ENCODE measurements around the gene APBA2. TPM values are rescaled to one million over a fixed set of nuclear protein-coding genes. Genes with fewer than 3 reads are reported as not detected.

The APBA2 gene
- polyA plus RNA-seq, 4 donors, result 7.4 to 15.3 (median 11.3) TPM

GRCh38 chr15:29067949-29068348, 182.2 kb downstream of the APBA2 start:
- no peak for DNase-seq (ENCODE audit: low read depth in 4 of 4, low spot score in 3 of 4)

DNA sequence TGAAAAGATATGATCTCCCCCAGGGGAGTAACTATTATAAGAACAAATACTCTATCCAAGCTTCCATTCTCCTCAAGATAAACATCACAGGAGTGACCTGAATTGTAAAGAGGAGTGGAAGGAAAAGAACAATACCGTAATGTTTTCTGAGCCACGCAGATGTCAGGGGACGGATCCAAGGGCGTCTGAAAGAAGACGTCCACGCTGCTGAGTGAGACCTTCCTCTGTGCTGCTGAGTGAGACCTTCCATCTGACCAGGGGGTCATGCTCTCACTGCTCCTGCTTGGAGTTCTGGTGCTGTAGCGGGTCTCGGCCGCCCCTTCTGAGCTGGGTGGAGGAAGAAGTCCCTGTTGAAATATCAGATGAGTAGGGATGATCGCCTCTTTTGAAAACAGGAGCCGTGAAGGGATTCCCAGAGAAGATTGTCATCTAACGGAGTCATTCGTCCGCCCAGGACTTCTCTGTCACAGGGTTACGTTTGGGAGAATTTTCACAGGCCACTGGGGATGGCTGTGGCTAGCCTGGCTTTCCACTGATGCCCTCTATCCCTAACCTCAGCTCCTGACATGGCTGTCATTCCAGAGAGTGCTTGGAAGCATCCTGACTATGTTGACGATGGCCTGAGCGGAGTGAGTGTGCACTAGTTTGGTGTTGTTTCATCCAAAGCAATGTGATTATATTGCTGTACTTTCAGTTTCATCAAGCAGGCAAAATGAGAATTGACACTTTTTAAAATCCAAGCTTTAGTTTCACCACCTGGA, 184.9 kb downstream of the APBA2 start:
- DNase-seq (ENCODE audit: low read depth in 4 of 4, low spot score in 3 of 4), result no peak

DNA sequence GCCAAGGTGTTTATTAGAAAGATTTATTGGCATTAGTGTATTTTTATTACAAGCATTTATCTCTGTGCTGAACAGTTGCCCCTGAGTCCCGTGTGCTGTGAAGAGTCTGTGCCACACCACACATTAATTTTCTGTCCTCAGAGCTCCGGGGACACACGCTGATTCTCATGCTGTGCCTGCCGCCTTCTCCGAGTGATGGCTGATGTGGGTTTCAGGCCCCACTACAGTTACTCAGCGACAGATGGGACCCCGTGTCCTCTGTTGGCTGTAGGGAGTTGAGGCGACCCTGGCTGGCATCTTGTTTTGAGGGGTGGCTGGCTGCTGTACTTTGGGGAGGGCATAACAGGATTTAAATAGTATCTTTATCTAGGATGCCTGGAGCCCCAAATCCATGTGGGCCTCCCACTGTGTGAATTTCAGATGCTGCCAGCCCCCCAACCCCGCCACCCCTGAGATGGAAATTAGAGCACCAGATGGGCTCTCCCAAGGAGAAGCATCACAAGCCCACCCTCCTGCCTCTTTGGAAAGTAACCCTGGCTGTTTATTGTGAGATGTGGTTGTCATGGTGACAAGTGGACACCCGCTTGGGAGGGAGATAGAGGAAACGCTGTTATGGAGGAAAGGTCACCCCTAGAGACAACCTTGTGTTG, 185.6 kb downstream of the APBA2 start:
- DNase-seq (ENCODE audit: low read depth in 4 of 4, low spot score in 3 of 4), result no peak

DNA sequence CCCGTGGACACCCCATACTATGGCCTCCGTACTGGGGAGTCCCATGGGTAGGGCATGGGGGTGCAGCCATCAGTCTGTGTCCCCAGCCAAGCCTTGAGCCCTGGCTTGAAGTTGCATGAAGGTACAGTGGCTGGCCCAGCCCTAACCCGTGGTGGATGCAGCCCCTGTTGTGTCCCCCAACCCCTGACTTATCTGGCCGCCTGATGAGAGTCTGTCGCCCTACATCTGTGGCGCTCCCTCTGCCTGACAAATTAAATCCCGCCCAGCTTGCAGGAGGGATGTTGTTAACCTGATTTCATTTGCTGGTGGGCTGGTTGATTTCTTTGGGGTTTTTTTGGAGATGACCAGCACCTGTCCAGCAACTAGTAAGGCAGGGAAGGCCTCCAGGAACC, 186.1 kb downstream of the APBA2 start:
- DNase-seq (ENCODE audit: low read depth in 4 of 4, low spot score in 3 of 4), result no peak

GRCh38 chr15:29072444-29072843, 186.7 kb downstream of the APBA2 start:
- no peak for DNase-seq (ENCODE audit: low read depth in 4 of 4, low spot score in 3 of 4)

- DNase-seq (ENCODE audit: low read depth in 4 of 4, low spot score in 3 of 4), result no peak
These were observed 188.3 kb downstream of the APBA2 start for GRCh38 chr15:29074045-29074444.

- DNase-seq (ENCODE audit: low read depth in 4 of 4, low spot score in 3 of 4), result no peak
These were observed 192.8 kb downstream of the APBA2 start for GRCh38 chr15:29078541-29078940.

DNA sequence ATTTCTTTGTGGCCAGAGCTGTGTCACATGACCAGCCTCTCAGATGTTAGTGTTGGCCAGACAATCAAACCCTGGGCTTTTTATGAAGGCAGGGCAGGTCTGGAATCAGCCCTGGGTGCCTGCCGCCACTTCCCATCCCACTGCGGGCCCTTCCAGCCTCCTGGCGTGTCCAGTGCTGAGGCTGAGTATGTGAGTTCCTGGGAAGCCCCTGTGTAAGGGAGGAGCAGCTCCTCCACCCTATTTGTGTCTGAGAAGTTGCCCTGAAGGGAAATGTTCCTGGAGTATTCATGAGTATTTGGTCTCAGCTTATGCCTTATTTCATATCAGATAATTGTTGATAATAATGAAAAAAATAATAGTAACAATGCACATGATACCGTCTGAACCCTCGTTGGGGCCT, 193.7 kb downstream of the APBA2 start:
- no peak for DNase-seq (ENCODE audit: low read depth in 4 of 4, low spot score in 3 of 4)

- DNase-seq (ENCODE audit: low read depth in 4 of 4, low spot score in 3 of 4), result no peak
These were observed 196.0 kb downstream of the APBA2 start for GRCh38 chr15:29081781-29082180.

DNA sequence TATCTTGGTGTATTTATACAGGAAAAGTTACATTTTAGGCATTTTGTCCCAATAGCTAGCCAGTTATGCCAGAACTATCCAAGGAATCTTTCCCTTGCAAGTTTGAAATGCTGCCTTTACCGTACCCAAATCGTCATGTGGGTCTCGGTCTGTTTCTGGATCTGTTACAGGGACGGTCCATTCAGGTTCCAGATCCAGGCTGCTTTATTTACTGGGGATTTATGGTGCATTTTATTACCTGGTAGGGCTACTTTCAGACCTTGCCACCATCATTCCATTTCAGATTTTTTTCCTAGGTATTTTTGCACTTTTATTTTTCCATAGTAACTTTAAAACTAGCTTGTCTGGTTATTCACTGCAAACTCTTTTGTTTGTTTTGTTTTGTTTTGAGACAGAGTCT, 197.4 kb downstream of the APBA2 start:
- DNase-seq (ENCODE audit: low read depth in 4 of 4, low spot score in 3 of 4), result no peak

- no peak for DNase-seq (ENCODE audit: low read depth in 4 of 4, low spot score in 3 of 4)
These were observed 198.1 kb downstream of the APBA2 start for GRCh38 chr15:29083858-29084257.

DNA sequence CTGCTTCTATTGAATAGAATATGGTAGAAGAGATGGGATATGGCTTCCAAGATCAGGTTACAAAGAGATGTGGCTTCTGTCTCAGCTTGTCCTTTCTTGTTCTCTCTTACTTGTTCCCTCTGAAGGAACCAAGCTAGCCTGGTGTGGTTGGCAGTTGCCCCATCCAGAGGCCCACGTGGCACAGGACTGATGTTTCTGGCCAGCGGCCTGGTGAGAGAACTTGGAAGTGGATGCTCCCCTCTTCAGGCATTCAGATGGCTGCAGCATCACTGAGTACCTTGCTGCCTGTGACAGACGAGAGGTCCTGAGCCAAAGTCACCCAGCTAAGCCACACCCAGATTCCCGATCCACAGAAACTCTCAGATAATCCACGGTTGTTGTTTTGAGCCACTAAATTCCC, 200.2 kb downstream of the APBA2 start:
- DNase-seq (ENCODE audit: low read depth in 4 of 4, low spot score in 3 of 4), result no peak

DNA sequence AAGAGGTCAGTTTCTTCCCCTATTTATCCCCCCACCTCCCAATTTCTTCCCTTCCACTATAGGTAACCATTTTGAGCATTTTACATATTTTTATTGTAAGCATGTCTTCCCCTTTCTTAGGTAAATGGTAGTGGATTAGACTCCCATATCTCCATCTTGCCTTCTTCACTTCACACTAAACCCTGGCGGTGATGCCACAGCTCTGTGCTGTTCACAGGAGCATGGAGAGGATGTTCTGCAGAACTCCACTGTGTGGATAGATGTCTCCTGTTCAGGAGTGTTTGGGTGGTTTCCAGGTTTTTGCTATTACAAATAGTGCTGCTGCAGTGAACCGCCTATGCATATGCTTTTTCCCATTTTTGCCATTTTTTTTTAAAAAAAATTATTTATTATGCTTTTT, 201.1 kb downstream of the APBA2 start:
- no peak for DNase-seq (ENCODE audit: low read depth in 4 of 4, low spot score in 3 of 4)

DNA sequence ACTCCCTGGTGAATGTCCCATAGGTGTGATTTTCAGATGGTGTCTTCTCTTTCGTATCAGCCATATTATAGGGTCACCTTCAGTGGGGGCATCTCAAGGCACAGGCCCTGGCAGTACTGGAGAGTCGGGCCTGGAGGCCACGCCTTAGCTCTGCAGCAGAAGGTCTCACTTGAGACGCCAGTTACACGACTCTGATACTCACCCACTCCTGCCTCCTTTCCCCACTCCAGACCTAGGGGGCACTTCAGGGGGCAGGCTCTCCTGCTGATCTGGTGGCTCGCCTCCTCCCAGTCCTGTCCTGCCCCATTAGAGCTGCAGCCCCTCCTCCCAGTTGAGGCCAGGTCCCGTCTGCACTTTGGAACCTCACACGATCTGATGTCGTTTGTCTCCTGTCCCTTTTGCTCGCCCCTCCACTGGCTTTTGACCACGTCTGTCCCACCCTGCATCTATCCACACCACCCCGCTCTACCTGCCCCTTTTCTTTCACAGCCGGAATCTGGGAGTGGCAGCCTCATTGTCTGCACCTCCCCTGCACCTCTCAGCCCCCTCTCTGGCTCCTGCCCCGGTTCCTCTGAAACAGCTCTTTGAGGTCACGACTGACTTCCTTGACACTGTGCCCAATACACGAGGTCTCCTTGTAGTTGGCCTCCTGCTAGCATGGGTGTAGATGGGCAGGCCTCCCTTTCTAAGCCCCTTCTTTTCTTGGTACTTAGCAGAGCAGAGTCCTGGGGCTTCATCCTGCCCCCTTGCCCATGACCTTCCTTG, 201.9 kb downstream of the APBA2 start:
- DNase-seq (ENCODE audit: low read depth in 4 of 4, low spot score in 3 of 4), result no peak

GRCh38 chr15:29088666-29089065, 202.9 kb downstream of the APBA2 start:
- DNase-seq (ENCODE audit: low read depth in 4 of 4, low spot score in 3 of 4), result no peak

- DNase-seq (ENCODE audit: low read depth in 4 of 4, low spot score in 3 of 4), result no peak
These were observed 204.2 kb downstream of the APBA2 start for GRCh38 chr15:29089731-29090616.

DNA sequence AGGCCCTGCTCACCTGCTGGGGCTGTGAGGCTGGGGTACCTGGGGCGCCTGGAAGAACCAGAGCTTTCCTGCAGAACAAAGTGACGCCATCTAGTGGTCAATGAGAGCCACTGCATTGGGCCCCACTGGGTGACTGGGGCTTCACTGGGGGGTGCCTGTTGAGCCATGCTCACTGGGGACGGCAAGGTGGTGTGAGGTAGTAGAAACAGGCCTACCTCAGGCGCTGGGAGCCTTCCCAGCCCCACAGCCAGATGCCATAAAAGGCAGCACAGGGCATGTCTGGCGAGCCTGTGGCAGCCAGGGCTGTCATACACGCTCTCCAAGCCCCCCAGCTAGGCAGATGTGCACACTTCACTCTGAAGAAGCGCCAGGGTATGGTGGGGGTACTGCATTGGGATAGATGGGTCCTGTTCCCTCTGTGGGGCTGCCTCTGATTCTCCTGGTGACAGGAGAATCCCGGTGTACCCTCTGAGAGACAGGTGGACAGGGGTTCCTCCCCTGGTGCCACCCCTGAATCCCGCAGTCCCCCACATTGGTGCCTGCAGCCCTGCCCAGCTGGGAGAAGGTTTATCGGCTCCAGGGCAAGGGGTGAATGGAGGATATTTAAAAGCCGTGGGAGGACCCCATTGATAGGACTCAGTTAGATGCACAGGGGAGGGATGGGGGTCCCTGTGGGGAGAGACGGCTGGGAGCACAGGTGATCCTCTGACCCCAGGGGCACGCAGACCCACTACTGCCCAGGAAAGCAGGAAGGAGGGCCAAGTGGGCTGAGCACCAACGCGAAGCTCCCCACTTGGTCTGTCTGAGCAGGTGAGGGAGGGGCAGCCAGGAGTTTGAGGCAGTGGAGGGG, 205.1 kb downstream of the APBA2 start:
- DNase-seq (ENCODE audit: low read depth in 4 of 4, low spot score in 3 of 4), result no peak

GRCh38 chr15:29091666-29092065, 205.9 kb downstream of the APBA2 start:
- no peak for DNase-seq (ENCODE audit: low read depth in 4 of 4, low spot score in 3 of 4)

DNA sequence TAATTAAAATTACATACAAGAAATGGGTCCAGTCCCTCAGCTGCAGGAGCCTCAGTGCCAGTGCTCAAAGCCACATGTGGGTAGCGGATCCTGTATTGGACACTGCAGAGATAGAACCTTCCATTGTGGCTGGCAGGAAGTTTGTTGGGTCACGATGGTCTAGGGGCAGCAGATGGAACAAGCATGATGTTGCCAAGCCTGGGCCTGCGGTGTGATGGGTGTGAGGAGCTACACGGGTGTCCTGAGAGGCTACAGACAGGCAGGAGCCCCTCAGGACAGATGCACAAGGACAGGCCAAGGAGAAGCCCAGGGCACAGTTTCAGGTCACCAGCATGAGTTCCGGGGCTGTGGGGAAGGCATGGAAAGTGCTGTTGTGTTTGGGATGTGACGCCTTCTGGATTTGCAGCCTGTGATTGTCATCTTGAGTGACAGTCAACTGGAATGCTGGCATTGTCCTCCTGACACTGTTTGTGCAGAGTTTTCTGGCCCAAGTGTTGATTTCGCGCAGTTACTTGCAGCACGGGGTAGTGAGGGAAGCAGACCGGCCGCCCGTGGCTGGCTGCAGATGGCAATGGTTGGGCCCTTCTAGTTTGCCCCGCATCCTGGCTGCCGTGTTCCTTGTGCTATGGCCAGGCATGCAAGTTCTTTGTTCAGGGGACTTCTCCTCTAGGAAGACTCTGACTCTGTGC, 206.7 kb downstream of the APBA2 start:
- DNase-seq (ENCODE audit: low read depth in 4 of 4, low spot score in 3 of 4), result no peak

Data from left renal pelvis (tissue), 4 donors.